OCI-LY1 (cell line): Measurements from ENCODE around the gene DCC.

Experiments
- H2AFZ ChIP-seq: fragments of 200-600 bp; sonication (generic), shearing (Covaris generic); 2 replicates; pipeline ENCODE4 v1.6.0; 2014; ENCODE audit warnings: antibody characterized with exemption, mild to moderate bottlenecking, low read length
- H3F3A ChIP-seq: fragments of 200-600 bp; sonication (generic), shearing (Covaris generic); 2 replicates; pipeline ENCODE4 v1.6.0; 2014; ENCODE audit warnings: mild to moderate bottlenecking, antibody characterized with exemption, low read length, moderate library complexity; ENCODE audit not compliant: insufficient read depth
- H3K27ac ChIP-seq: fragments of 200-600 bp; sonication (generic); 2 replicates; pipeline ENCODE4 v1.5.1; 2014; ENCODE audit warnings: low read length, mixed run types, mild to moderate bottlenecking, low read depth; ENCODE audit not compliant: poor library complexity, severe bottlenecking
- H3K27me3 ChIP-seq: fragments of 200-600 bp; sonication (generic); 2 replicates; pipeline ENCODE4 v1.6.0; 2014; ENCODE audit warnings: antibody characterized with exemption, mild to moderate bottlenecking, low read length, moderate library complexity; ENCODE audit not compliant: insufficient read depth
- H3K36me3 ChIP-seq: fragments of 200-600 bp; sonication (generic); 2 replicates; pipeline ENCODE4 v1.6.1; 2014; ENCODE audit warnings: mild to moderate bottlenecking, antibody characterized with exemption, low read length, moderate library complexity, mixed read lengths; ENCODE audit not compliant: insufficient read depth
- H3K4me1 ChIP-seq: fragments of 200-600 bp; sonication (generic); 2 replicates; pipeline ENCODE4 v1.5.1; 2014; ENCODE audit warnings: mild to moderate bottlenecking, low read length, moderate library complexity; ENCODE audit not compliant: insufficient read depth, severe bottlenecking
- H3K4me2 ChIP-seq: fragments of 200-600 bp; sonication (generic), shearing (Covaris generic); 2 replicates; pipeline ENCODE4 v1.6.1; 2014; ENCODE audit warnings: low read length
- H3K4me3 ChIP-seq: fragments of 200-600 bp; sonication (generic); 2 replicates; pipeline ENCODE4 v1.5.1; 2014; ENCODE audit warnings: low read length, low read depth, mild to moderate bottlenecking, mixed read lengths; ENCODE audit not compliant: poor library complexity, severe bottlenecking
- H3K79me2 ChIP-seq: fragments of 200-600 bp; shearing (Covaris generic); 2 replicates; pipeline ENCODE4 v1.6.1; 2016; ENCODE audit warnings: mixed run types, low read length, mixed read lengths; ENCODE audit not compliant: insufficient read depth
- H3K9ac ChIP-seq: fragments of 200-600 bp; sonication (generic), shearing (Covaris generic); 2 replicates; pipeline ENCODE4 v1.6.1; 2014; ENCODE audit warnings: mild to moderate bottlenecking, low read length, mixed read lengths
- H3K9me2 ChIP-seq: fragments of 200-600 bp; sonication (generic), shearing (Covaris generic); 2 replicates; pipeline ENCODE4 v1.6.1; 2014; ENCODE audit warnings: low read depth, mild to moderate bottlenecking, low read length, mixed read lengths
- H3K9me3 ChIP-seq: fragments of 200-600 bp; shearing (Covaris generic); 2 replicates; pipeline ENCODE4 v1.6.1; 2014; ENCODE audit warnings: low read length, mixed read lengths
- H4K20me1 ChIP-seq: fragments of 200-600 bp; sonication (generic), shearing (Covaris generic); 2 replicates; pipeline ENCODE4 v1.6.0; 2016; ENCODE audit warnings: mild to moderate bottlenecking, low read length; ENCODE audit not compliant: insufficient read depth
- EZH2 ChIP-seq: fragments of 200-600 bp; sonication (generic), shearing (Covaris generic); IDR thresholded peaks from 2 replicates; pipeline ENCODE4 v1.8.0; 2017; ENCODE audit warnings: borderline replicate concordance, mixed run types, mild to moderate bottlenecking, antibody characterized with exemption, low read length, moderate library complexity, mixed read lengths
- TF ChIP-seq, protein P1 (sequence below): fragments of 200-600 bp; sonication (generic), shearing (Covaris generic); IDR thresholded peaks from 2 replicates; pipeline ENCODE4 v1.5.1; 2017; ENCODE audit warnings: mild to moderate bottlenecking, antibody characterized with exemption, low read length, moderate library complexity, mixed read lengths

DCC gene

GRCh38 chr18:52451851-52452250 lies 111.9 kb downstream of the DCC start:
- Histone ChIP-seq H3K9ac (no peak overlapping the region), H4K20me1 (no peaks in the 10 kb centered on the region), H3K27ac (no peak overlapping the region), H3K27me3 (no peaks in the 10 kb centered on the region), H3K9me2 (no peaks in the 10 kb centered on the region), H3K4me3 (no peak overlapping the region), H3K79me2 (no peaks in the 10 kb centered on the region), H2AFZ (no peak overlapping the region), H3K9me3 (no peaks in the 10 kb centered on the region), H3F3A (no peaks in the 10 kb centered on the region), H3K36me3 (no peaks in the 10 kb centered on the region), H3K4me1 (no peaks in the 10 kb centered on the region), H3K4me2 (no peak overlapping the region)
- no peak for TF ChIP-seq EZH2
- TF ChIP-seq, protein P1, sequence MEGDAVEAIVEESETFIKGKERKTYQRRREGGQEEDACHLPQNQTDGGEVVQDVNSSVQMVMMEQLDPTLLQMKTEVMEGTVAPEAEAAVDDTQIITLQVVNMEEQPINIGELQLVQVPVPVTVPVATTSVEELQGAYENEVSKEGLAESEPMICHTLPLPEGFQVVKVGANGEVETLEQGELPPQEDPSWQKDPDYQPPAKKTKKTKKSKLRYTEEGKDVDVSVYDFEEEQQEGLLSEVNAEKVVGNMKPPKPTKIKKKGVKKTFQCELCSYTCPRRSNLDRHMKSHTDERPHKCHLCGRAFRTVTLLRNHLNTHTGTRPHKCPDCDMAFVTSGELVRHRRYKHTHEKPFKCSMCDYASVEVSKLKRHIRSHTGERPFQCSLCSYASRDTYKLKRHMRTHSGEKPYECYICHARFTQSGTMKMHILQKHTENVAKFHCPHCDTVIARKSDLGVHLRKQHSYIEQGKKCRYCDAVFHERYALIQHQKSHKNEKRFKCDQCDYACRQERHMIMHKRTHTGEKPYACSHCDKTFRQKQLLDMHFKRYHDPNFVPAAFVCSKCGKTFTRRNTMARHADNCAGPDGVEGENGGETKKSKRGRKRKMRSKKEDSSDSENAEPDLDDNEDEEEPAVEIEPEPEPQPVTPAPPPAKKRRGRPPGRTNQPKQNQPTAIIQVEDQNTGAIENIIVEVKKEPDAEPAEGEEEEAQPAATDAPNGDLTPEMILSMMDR = no peak

GRCh38 chr18:52452427-52452826 lies 112.4 kb downstream of the DCC start:
- H3K9me2 ChIP-seq = no peaks in the 10 kb centered on the region
- H3K9me3 ChIP-seq = no peaks in the 10 kb centered on the region
- TF ChIP-seq, protein P1 = no peak
- TF ChIP-seq EZH2 = no peak
- no peak overlapping the region for H2AFZ ChIP-seq
- no peaks in the 10 kb centered on the region for H4K20me1 ChIP-seq
- no peaks in the 10 kb centered on the region for H3F3A ChIP-seq
- no peaks in the 10 kb centered on the region for H3K79me2 ChIP-seq
- no peak overlapping the region for H3K4me3 ChIP-seq
- H3K9ac ChIP-seq = no peak overlapping the region
- no peaks in the 10 kb centered on the region for H3K4me1 ChIP-seq
- H3K27ac ChIP-seq = no peak overlapping the region
- no peak overlapping the region for H3K4me2 ChIP-seq
- no peaks in the 10 kb centered on the region for H3K27me3 ChIP-seq
- H3K36me3 ChIP-seq = no peaks in the 10 kb centered on the region

DNA sequence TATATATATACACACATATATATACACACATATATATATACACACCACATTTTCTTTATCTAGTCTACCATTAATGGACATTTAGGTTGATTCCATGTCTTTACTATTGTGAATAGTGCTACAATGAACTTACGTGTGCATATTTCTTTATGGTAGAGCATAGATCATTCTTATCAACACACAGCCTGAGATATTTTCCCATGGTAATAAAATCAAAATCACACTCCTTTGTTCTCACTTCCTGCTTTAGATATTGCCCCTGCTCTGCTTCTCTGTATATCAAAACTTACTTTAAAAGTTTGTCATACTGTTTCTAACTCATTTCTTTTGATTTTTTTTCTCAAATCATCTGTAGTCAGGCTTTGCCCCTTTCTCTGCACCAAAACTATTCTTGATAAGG lies 119.9 kb downstream of the DCC start:
- Histone ChIP-seq H2AFZ (no peak overlapping the region), H3K79me2 (no peaks in the 10 kb centered on the region), H3K4me1 (no peaks in the 10 kb centered on the region), H3K4me2 (no peak overlapping the region), H3K27ac (no peak overlapping the region), H3K9me3 (no peaks in the 10 kb centered on the region), H3F3A (no peaks in the 10 kb centered on the region), H3K27me3 (no peaks in the 10 kb centered on the region), H3K9ac (no peak overlapping the region), H3K36me3 (no peaks in the 10 kb centered on the region), H4K20me1 (no peaks in the 10 kb centered on the region), H3K4me3 (no peak overlapping the region), H3K9me2 (no peaks in the 10 kb centered on the region)
- TF ChIP-seq, protein P1 = no peak
- TF ChIP-seq EZH2 = no peak
